ENCODE measurements around the gene TRMT44.
"Not testable (repeated sequence)": the region's sequence is repeated elsewhere in the genome, so short reads cannot be mapped to it uniquely, and the experiment has no call there.

TRMT44 gene

GRCh38 chr4:8412288-8412687, 28.3 kb upstream of the TRMT44 start:
- no peak for TF ChIP-seq CTCF (IDR thresholded peaks at IDR 0.05)
- TF ChIP-seq ZFX (IDR thresholded peaks at IDR 0.05; ENCODE audit: borderline replicate concordance), result no peak
- H3K27ac ChIP-seq, result no peak overlapping the region

- H3K27ac ChIP-seq, result no peak overlapping the region
- TF ChIP-seq ZFX (IDR thresholded peaks at IDR 0.05; ENCODE audit: borderline replicate concordance), result no peak
- TF ChIP-seq CTCF (IDR thresholded peaks at IDR 0.05), result no peak
These were observed 26.2 kb upstream of the TRMT44 start for GRCh38 chr4:8414377-8414776.

- TF ChIP-seq ZFX (IDR thresholded peaks at IDR 0.05; ENCODE audit: borderline replicate concordance) (no peak), CTCF (IDR thresholded peaks at IDR 0.05) (no peak)
- no peak overlapping the region for H3K27ac ChIP-seq
These were observed 23.4 kb upstream of the TRMT44 start for GRCh38 chr4:8417071-8417614.

- no peak overlapping the region for H3K27ac ChIP-seq
- TF ChIP-seq CTCF (IDR thresholded peaks at IDR 0.05) (no peak), ZFX (IDR thresholded peaks at IDR 0.05; ENCODE audit: borderline replicate concordance) (no peak)
These were observed 21.1 kb upstream of the TRMT44 start for GRCh38 chr4:8419222-8420041.

GRCh38 chr4:8420151-8420550, 20.4 kb upstream of the TRMT44 start:
- not testable (repeated sequence) for H3K27ac ChIP-seq

- H3K27ac ChIP-seq, result no peak overlapping the region
- no peak for TF ChIP-seq CTCF (IDR thresholded peaks at IDR 0.05)
- no peak for TF ChIP-seq ZFX (IDR thresholded peaks at IDR 0.05; ENCODE audit: borderline replicate concordance)
These were observed 18.2 kb upstream of the TRMT44 start for GRCh38 chr4:8422327-8422726.

- no peak overlapping the region for H3K27ac ChIP-seq
- TF ChIP-seq CTCF (IDR thresholded peaks at IDR 0.05) (no peak), ZFX (IDR thresholded peaks at IDR 0.05; ENCODE audit: borderline replicate concordance) (no peak)
These were observed 17.8 kb upstream of the TRMT44 start for GRCh38 chr4:8422786-8423185.
